Esophagus squamous epithelium (tissue), 4 donors: ENCODE measurements around the gene RAP1B.

Experiments used
- POLR2A ChIP-seq, 4 donors: fragments of 450-650 bp; IDR thresholded peaks; one replicate each; pipeline ENCODE4 v1.6.1; 2017; ENCODE audit warnings: antibody characterized with exemption in 4 of 4, mild to moderate bottlenecking in 4 of 4, moderate library complexity in 3 of 4
- TF ChIP-seq, protein P1 (sequence below), 6 experiments: fragments of 450-650 bp in 4 of 6; fragments of 200-600 bp in 2 of 6; sonication (generic) in 2 of 6; IDR thresholded peaks; one replicate each; pipeline ENCODE4 v1.5.1; 2016 to 2019; ENCODE audit warnings: antibody characterized with exemption in 6 of 6, mild to moderate bottlenecking in 4 of 6, moderate library complexity in 4 of 6

DNA sequence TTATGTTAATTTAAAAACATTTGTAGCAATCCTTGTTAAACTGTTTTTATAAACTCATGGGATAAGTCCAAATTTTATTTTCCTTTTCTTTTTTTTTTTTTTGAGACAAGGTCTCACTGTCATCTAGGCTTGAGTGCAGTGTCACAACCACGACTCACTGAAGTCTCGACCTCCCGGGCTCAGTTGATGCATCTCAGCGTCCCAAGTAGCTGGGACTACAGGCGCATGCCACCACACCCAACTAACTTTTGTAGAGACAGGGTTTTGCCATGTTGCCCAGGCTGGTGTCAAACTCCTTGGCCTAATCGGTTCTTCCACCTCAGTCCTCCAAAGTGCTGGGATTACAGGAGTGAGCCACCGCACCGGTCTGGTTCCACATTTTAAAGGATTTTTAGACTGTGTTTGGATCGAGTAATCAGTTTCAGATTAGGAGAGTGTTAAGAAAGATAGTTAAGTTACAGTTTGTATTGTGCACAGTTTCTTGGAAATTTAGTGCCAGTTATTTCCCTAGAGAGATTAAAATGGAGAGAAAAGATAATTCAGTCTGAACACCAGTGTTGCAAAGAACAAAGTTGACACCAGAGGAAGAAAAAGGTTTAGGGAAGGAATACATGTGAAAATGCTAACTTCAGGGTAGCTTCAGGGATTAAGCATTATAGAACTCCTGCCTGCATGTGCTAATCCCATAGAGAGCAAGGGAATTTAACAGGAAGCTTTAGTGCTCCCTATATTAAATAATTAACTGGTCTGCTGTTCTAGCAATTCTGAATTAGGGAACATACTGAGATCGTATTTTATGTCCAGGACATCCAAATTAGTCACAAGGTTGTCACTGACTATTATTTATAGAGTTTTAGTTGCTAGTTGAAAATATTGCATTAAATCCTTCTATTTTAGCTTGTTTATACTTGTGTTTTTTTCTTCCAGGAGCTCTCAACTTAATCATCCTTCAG lies 10.1 kb downstream of the RAP1B start:
- TF ChIP-seq, protein P1, sequence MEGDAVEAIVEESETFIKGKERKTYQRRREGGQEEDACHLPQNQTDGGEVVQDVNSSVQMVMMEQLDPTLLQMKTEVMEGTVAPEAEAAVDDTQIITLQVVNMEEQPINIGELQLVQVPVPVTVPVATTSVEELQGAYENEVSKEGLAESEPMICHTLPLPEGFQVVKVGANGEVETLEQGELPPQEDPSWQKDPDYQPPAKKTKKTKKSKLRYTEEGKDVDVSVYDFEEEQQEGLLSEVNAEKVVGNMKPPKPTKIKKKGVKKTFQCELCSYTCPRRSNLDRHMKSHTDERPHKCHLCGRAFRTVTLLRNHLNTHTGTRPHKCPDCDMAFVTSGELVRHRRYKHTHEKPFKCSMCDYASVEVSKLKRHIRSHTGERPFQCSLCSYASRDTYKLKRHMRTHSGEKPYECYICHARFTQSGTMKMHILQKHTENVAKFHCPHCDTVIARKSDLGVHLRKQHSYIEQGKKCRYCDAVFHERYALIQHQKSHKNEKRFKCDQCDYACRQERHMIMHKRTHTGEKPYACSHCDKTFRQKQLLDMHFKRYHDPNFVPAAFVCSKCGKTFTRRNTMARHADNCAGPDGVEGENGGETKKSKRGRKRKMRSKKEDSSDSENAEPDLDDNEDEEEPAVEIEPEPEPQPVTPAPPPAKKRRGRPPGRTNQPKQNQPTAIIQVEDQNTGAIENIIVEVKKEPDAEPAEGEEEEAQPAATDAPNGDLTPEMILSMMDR (IDR thresholded peaks at IDR 0.05): no peak
- TF ChIP-seq POLR2A (IDR thresholded peaks at IDR 0.05): no peak
